ENCODE data around the gene NRTN.

Gene NRTN

DNA sequence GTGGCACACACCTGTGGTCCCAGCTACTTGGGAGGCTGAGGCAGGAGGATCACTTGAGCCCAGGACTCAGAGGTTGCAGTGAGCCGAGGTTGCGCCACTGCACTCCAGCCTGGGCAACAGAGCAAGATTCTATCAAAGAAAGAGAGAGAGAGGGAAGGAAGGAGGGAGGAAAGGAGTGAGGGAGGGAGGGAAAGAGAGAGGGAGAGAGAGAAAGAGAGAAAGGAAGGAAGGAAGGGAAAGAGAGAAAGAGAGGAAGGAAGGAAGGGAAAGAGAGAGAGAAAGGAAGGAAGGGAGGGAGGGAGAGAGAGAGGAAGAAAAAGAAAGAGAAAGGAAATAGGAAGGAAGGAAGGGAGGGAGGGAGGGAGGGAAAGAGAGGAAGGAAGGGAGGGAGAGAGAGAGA lies 12.4 kb downstream of the NRTN start:
- no peak for DNase-seq

DNA sequence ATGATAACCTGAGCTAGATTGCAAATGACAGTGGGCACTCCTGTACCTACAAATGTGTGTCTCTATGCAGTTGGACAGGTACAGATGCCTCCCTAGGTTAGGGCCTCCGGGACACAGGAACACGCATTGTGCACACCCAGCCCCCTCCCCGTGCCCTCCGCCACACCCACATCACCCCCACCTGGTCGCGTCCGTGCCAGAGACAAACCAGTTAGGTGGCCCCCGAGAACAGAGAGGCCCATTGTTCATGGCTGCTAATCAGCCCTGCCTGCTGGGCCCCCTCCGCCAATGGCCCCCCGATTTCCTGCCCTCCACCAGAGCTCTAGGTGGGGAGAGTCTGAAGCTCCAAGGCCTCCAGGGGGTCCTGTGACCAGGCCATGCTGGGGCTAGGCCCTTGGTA lies 13.7 kb downstream of the NRTN start:
- DNase-seq = no peak

DNA sequence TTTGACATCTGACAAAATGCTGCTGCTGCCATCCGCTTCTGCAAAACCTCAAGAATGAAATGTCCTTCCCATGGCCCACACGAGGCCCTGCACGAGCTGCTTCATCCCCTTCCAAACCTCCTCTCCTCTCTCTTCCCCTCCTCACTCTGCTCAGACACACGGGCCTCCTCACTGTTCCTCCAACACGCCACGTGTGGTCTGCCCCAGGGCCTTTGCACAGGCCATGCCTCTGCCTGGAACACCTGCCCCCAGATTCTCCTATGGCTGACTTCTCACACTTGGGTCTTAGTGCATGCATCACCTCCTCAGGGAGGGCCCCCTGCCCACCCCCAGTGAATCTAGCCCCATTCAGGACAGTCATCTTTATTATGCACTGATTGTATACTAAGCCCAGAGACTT lies 15.9 kb downstream of the NRTN start:
- DNase-seq = no peak

- DNase-seq = no peak
Measured at GRCh38 chr19:5821521-5822180, 16.8 kb downstream of the NRTN start.

DNA sequence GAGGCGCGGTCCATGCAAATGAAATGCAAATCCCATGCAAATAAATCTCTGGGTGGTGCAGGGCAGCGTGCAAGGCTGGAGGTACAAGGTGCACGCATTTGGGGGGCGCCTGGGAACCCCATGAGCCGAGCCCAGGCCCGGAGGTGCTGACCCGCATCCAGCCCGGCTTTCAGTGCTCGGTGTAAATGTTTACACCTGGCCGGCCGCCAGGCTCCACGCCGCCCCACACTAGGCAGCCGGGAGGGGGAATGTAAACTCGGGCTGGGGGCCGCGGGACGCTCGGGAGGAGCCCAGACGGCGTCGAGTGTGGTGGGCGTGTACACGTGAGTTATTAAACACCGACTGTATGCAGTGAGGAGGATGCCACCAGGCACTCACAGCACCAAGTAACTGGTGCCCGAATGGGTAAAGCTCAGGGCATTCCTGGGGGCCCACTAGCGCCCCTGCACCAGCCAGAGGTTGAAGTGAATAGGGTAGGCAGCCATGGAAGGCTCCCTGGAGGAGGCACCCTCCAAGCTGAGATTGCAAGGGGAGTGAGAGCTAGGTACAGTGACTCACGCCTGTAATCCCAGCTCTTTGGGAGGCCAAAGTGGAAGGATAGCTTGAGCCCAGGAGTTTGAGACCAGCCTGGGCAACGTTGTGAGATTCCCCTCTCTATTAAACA lies 17.4 kb downstream of the NRTN start:
- no peak for DNase-seq

- no peak for DNase-seq
Measured at GRCh38 chr19:5823579-5824281, 18.9 kb downstream of the NRTN start.

DNA sequence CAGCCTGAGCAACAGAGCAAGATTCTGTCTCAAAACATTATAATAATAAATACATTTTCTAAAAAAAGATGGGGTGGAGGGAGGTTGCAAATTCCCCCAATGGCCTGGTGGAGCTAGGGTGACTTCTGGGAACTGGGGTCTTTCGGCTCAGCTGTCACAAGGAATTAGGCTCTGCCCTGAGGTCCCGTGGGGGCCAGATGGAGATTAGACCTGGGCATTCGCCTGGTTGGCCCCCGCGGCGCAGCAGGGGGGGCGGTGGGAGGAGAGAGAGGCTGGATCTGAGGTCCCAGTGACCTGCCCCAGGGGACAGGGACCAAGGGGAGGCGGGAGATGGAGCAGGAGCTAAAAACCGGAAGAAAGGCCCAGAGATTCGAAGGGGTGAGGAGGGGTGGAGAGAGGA lies 19.9 kb downstream of the NRTN start:
- no peak for DNase-seq

DNA sequence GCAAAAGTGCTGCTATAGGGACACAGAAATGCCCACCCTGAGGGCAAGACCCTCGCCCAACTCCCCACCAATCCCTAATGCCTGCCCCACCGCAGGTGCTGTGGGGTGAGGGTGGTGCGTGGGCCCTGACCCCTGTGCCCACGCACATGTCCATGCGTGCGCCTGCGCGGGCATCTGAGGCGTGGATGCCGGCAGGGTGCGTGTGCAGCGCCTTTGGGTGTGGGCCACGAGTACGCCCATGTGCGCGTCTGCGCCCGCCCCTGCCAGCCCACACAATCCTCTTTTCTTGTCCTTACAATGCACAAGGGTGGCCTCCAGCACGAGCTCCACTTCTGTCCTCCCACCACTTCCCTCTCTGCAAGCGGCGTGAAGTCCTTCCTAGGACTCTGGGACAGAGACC lies 20.3 kb downstream of the NRTN start:
- DNase-seq = no peak

GRCh38 chr19:5826531-5827341 lies 21.9 kb downstream of the NRTN start:
- DNase-seq = no peak

DNA sequence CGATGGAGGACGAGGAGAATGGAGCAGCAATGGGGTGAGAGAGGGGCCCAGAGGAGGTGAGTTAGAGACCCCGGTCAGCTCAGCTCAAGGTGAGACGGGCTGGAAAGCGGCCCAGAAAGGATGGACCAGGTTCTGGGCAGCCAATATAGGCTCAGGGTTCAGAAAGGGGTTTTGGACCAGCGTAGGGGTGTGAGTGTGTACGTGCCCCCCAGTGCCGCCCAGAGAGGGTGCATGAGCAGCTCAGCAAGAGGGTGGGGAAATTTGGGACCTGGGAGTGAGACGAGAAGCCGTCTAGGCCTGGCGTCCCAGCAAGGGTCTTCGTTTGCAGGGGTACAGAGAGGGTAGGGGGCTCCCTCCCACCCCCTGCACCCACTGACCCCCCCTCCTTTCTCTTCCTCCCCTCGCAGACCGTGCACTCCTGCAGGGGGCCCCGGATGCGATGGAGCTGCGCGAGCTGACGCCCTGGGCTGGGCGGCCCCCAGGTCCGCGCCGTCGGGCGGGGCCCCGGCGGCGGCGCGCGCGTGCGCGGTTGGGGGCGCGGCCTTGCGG lies 22.5 kb downstream of the NRTN start:
- DNase-seq = no peak

DNA sequence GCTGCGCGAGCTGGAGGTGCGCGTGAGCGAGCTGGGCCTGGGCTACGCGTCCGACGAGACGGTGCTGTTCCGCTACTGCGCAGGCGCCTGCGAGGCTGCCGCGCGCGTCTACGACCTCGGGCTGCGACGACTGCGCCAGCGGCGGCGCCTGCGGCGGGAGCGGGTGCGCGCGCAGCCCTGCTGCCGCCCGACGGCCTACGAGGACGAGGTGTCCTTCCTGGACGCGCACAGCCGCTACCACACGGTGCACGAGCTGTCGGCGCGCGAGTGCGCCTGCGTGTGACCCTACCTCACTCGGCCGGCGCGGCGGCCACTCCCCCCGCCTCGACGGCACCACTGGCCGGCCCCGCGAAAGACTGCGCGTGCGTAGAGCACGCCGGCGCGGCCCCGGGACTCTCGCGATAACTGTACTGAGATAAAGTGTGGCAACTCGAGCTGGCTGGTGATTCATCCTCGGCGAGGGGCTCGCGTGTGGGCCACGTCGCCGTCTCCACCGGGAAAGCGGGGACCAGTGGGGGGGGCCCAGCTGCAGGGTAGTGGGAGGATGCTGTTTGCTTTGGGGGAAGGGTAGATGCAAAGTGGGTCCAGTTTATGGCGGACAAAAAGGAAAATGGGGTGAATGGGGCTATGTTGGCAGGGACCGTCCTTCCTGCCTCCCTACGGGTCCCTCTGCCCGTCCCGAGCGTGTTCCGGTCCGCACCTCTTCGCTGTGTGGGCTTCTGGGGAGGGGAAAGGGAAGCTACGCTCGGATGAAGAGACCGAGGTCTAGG lies 23.2 kb downstream of the NRTN start:
- DNase-seq = no peak

DNA sequence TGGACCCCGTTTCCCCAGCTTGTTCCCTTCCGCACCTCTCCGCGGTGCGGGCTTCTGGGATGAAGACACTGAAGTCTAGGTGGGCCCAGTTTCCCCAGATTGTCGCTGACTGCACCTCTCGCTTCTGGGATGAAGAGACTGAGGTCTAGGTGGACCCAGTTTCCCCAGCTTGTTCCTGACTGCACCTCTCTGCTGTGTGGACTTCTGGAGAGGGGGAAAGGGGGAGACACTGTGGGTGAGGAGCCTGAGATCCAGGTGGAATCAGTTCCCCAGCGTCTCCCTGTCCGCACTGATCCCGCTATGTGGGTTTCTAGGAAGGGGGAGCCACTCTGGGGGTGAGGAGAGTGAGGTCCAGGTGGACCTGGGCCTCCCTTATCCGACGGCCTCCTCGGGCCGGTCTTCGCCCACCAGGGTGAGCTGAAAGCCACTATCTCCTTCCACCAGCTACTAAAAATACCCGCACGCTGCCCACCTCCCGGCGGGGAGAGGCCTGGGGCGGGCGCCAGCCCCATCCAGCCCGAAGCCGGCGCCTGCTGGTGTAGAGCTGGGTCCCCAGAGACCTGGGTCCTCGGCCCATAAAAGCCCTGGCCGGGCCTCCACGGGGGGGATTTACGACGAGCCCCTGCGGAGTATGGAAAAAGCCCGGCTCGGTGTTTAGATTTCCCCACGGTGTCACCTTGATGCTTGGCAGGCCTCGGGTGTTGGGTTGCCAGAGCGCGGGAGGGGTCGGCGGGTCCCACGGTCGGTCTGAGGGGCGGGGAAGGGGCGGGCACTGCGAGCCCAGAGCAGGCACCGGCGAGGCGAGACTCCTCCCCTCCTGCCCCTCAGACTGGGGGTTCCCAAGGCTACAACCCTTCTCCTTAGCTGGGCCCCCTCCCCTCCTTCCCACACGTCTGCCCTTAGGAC lies 24.0 kb downstream of the NRTN start:
- DNase-seq = no peak

DNA sequence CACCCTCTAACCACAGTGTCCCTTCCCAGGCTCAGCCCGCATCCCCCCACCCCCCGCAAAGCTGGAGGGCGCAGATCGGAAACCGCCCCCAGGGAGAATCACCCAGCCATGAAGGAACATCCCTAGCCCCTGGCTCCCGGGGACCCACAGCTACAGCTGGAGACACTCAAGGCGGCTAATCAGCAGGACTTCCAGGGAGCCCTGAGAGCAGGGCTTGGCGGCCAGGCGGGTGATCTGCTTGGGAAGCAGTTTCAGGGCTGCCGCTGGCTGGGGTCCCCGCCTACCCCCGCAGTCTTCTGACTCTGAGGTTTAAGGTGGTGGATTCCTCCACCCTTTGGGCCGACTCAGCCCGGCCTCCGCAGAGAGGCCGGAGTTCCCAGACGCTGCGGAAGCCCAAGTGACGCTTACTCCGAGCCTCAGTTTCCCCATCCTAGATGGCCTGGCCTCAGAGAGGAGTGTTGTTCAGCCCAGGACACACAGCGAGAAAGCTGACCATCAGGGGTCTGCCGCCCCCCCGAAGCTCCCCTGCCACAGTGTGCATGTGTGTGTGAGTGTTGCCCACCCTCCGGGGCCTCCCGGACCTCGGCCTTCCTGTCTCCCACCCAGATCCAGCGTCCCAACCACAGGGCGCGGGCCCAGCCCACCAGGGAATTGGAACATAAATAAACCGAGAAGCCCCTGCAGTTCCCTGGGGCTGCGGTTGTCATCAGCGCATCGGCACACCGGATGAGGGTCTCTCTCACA lies 24.9 kb downstream of the NRTN start:
- no peak for DNase-seq

DNA sequence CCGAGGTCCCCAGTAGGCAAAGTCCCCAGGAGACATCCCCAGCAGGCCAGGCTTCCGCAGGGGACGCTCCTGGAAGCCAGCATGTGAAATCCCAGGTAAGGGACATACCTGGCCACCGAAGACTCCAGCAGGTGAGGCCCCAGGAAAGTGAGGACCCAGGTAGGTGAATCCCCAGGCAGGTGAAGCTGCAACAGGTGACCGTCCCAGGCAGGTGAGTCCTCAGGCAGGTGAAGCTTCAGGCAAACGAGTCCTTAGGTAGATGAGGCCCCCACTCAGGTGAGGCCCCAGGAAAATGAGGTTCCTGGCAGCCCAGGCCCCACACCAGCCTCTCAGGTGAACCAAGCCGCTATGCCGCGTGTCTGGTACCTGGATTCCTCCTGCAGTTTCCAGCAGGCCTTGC lies 26.3 kb downstream of the NRTN start:
- no peak for DNase-seq

- no peak for DNase-seq
Measured at GRCh38 chr19:5832061-5832460, 27.2 kb downstream of the NRTN start.

DNA sequence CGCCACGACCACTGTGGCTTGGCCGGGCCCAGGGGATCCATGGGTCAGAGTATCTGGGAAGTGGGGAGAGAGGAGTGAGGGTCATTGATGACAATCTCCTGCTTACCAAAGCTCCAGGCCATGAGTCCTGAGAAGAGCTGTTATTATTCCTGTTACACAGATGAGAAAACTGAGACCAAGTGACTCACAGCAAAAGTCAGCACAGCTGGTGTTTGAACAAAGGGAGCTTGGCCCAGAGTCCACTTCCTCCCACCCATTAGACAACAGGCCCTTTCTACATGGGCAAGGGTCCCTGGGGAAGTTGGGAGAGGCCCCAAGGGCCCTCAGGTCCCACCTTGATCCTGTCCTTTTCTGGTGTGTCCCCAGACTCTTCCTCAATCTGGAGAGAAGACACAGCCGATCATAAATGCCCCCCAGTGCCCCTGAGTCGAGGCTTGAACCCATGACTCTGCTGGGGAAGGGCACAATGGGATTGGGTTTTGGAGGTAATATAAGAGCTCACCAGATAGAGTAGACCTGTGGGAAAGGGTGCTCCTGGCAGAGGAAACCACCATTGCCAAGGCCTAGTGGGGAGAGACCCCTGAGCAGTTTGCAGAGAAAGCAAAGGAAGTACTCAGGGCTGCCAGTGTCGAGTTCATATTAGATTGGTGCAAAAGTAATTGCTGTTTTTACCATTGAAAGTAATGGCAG lies 27.8 kb downstream of the NRTN start:
- DNase-seq = no peak

GRCh38 chr19:5837761-5838352 lies 33.0 kb downstream of the NRTN start:
- no peak for DNase-seq

GRCh38 chr19:5838353-5839064 lies 33.6 kb downstream of the NRTN start:
- no peak for DNase-seq

Data from cortex of kidney (tissue), 1 donor.